Left ventricle myocardium inferior (tissue), 1 donor: ENCODE measurements around the gene CD177. TPM values are rescaled to one million over a fixed set of nuclear protein-coding genes. Genes with fewer than 3 reads are reported as not detected.
"Not testable (repeated sequence)": the region's sequence is repeated elsewhere in the genome, so short reads cannot be mapped to it uniquely, and the experiment has no call there.

Source experiments
- DNase-seq: peaks from one replicate; pipeline ENCODE4 v3.0.0-alpha.2; 2020
- H3K27ac ChIP-seq: fragments of 200-600 bp; replicated peaks from 2 replicates; pipeline ENCODE4 v1.8.0; 2021
- H3K27me3 ChIP-seq: fragments of 200-600 bp; 2 replicates; pipeline ENCODE4 v1.8.0; 2021; ENCODE audit warnings: low read depth
- H3K36me3 ChIP-seq: fragments of 200-600 bp; 2 replicates; pipeline ENCODE4 v1.8.0; 2021
- H3K4me1 ChIP-seq: fragments of 200-600 bp; 2 replicates; pipeline ENCODE4 v1.8.0; 2021
- H3K4me3 ChIP-seq: fragments of 200-600 bp; 2 replicates; pipeline ENCODE4 v1.8.0; 2021; ENCODE audit warnings: mild to moderate bottlenecking, moderate library complexity
- H3K9me3 ChIP-seq: fragments of 200-600 bp; replicated peaks from 2 replicates; pipeline ENCODE4 v1.8.0; 2021
- intact Hi-C: fragments of 100-400 bp; cut with micrococcal nuclease; formaldehyde crosslinking; loops from one replicate; pipeline ENCODE4 v1.11.0; 2022
- total RNA-seq: library from RNA; stranded (reverse); fragmentation: NEBNext Ultra II Directional; extraction: Animal tissue kit (Norgen Biotek cat#: 25700); gene quantifications from one replicate; pipeline ENCODE4 v1.2.1, GENCODE V29; 2021
- TF ChIP-seq, protein P1 (sequence below): fragments of 200-600 bp; IDR thresholded peaks from 2 replicates; pipeline ENCODE4 v1.8.0; 2021; ENCODE audit warnings: antibody characterized with exemption, mild to moderate bottlenecking, borderline replicate concordance
- donor health status: DM: no; HTN: yes; CAD: no; lungs with severe emphysema.

CD177 gene
- total RNA-seq, 1 donor from 2014 or later = 0.14 TPM

DNA sequence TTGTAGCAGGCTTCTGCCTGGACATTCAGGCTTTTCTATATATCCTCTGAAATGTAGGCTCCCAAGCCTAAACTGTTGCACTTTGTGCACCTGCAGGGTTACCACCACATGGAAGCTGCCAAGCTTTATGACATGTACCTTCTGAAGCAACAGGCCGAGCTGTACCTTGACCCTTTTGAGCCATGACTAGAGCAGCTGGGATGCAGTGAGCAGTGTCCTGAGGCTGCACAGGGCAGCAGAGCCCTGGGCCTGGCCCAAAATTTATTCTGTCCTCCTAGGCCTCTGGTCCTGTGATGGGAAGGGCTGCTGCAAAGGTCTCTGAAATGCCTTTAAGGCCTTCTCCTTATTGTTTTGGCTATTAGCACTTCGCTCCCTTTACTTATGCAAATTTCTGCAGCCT lies 23.5 kb upstream of the CD177 start:
- peaks cover 30% of the 10 kb centered on the region for H3K27me3 ChIP-seq
- H3K27ac ChIP-seq = no peak overlapping the region
- no peaks in the 10 kb centered on the region for H3K4me1 ChIP-seq
- no peaks in the 10 kb centered on the region for H3K36me3 ChIP-seq
- no peak overlapping the region for H3K4me3 ChIP-seq
- H3K9me3 ChIP-seq = no peaks in the 10 kb centered on the region
- intact Hi-C loops = no loop called here
- TF ChIP-seq, protein P1, sequence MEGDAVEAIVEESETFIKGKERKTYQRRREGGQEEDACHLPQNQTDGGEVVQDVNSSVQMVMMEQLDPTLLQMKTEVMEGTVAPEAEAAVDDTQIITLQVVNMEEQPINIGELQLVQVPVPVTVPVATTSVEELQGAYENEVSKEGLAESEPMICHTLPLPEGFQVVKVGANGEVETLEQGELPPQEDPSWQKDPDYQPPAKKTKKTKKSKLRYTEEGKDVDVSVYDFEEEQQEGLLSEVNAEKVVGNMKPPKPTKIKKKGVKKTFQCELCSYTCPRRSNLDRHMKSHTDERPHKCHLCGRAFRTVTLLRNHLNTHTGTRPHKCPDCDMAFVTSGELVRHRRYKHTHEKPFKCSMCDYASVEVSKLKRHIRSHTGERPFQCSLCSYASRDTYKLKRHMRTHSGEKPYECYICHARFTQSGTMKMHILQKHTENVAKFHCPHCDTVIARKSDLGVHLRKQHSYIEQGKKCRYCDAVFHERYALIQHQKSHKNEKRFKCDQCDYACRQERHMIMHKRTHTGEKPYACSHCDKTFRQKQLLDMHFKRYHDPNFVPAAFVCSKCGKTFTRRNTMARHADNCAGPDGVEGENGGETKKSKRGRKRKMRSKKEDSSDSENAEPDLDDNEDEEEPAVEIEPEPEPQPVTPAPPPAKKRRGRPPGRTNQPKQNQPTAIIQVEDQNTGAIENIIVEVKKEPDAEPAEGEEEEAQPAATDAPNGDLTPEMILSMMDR = no peak
- DNase-seq = no peak

DNA sequence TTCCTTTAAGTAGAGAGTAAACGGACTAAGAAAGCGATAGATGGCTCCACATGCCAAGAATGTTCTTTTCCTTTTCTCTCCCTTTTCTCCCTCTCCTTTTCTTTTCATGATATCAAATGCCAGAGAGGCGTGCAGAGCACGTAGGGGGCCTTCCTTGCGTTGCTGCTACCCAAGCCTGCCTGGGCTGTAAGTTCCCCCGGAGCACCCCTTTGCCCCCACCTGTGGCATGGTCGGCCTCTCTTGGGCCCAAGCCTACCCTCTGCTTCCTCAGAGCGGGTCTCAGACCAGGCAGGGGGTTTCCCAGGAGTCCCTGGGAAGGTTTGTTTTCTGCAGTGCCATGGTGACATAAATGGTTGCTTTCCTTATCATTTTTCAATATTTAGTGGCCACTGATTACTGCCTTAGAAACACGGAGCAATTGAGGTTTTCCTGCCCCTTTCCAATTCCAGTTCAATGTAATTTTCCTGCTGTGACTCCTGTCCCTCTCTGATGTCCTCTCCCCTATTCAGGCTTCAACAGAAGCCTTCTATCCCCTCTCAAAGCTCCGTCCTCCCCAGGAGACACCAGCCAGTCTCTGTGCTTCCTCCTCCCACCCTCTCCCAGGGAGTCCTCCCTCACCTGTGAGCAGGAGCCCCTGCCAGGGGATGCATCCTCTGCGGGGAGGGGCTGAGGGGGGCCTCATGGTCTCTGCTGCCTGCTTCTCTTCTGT lies 22.6 kb upstream of the CD177 start:
- H3K36me3 ChIP-seq = no peaks in the 10 kb centered on the region
- intact Hi-C loops = no loop called here
- no peak overlapping the region for H3K4me3 ChIP-seq
- H3K27me3 ChIP-seq = peaks cover 30% of the 10 kb centered on the region
- H3K4me1 ChIP-seq = no peaks in the 10 kb centered on the region
- H3K9me3 ChIP-seq = no peaks in the 10 kb centered on the region
- no peak for DNase-seq
- TF ChIP-seq, protein P1 = no peak
- H3K27ac ChIP-seq = no peak overlapping the region

DNA sequence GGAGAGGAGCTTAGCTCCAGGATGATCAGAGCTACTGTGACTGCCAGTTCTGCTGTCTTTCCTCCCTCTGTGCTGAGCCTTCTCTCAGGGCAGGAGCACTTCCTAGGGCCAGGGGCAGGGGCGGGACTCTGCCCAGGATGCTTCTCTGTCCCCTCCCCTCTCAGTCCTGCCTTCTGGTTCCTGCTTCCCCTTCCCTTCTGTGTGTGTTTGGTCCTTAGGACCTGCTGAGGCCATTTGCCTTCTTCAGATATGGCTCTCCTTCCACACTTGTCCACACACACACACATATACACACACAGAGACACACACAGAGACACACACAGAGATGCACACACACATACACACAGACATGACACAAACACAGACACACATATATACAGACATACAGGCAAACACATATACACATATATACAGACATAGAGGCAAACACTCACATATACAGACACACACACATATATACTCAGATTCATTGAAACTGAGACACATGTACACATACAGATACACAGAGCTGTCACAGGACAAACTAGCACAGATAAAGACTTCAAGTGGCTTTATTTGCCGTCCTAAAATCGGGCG lies 22.0 kb upstream of the CD177 start:
- no peak for DNase-seq
- intact Hi-C loops = no loop called here
- Histone ChIP-seq H3K4me3 (no peak overlapping the region), H3K27me3 (peaks cover 35% of the 10 kb centered on the region), H3K36me3 (no peaks in the 10 kb centered on the region), H3K27ac (no peak overlapping the region), H3K9me3 (no peaks in the 10 kb centered on the region), H3K4me1 (no peaks in the 10 kb centered on the region)
- TF ChIP-seq, protein P1 = no peak

DNA sequence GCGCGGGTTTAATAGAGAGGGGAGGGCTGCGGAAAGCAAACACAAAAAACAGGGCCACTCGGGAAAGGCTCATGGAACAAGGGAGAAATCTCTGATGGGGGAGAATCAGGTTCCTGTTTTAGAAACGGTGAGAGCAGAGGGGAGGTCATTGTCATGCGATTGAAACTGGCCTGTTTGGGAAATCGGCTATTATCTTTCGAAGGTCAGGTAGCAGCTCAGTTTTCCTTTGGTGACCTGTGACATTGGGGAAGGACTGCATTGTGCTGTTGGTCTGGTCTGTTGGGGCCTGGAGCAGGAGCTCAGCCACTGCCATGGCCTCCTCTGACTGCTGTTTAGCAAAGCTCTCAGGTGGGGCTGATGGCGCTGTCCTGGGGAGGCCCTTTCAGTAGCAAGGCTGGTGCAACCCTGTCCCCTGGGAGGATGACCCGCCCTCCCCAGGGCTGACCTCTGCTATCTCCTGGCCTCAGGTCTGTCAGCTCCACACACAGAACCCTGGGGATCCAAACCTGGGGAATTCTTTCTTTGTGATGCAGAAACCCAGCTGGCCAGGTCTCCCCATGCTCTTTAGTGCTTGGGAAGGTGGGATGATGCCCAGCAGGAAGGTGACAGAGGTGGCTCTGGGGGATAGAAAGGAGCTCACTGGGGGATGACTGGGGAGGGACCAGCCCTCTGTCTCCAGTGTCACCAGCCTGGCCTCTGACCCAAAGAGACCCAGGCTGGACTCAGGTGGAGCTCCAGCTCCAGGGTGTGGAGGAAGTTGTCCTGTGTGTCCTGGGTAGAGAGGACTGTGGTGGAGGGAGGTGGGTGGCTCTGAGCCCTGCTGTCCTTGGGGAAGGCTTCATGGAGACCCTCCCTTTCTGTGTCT lies 21.2 kb upstream of the CD177 start:
- intact Hi-C loops = no loop called here
- H3K27ac ChIP-seq = no peak overlapping the region
- H3K4me1 ChIP-seq = no peaks in the 10 kb centered on the region
- no peaks in the 10 kb centered on the region for H3K36me3 ChIP-seq
- peaks cover 35% of the 10 kb centered on the region for H3K27me3 ChIP-seq
- DNase-seq = no peak
- no peaks in the 10 kb centered on the region for H3K9me3 ChIP-seq
- TF ChIP-seq, protein P1 = no peak
- H3K4me3 ChIP-seq = no peak overlapping the region

DNA sequence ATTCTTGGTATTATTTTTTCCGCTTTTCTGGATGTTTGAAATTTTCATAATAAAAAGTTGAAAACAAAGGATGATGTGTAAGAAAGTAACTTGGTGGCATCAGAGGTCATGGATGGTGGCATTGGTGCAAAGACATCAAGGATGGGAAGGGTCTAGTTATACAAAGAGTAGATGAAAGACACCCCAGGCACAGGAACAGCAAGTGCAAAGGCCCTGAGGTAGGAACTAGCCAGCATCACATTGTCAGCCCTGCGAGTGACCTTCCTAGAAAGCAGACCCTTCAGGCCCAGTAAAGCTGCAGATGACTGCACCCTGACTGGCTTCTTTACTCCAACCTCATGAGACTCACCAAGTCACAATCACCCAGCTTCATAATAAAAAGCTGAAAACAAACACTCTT lies 17.0 kb upstream of the CD177 start:
- H3K36me3 ChIP-seq, H3K27ac ChIP-seq, H3K9me3 ChIP-seq, intact Hi-C loops, DNase-seq, H3K4me1 ChIP-seq, H3K4me3 ChIP-seq: not testable (repeated sequence)
- peaks cover 61% of the 10 kb centered on the region for H3K27me3 ChIP-seq

DNA sequence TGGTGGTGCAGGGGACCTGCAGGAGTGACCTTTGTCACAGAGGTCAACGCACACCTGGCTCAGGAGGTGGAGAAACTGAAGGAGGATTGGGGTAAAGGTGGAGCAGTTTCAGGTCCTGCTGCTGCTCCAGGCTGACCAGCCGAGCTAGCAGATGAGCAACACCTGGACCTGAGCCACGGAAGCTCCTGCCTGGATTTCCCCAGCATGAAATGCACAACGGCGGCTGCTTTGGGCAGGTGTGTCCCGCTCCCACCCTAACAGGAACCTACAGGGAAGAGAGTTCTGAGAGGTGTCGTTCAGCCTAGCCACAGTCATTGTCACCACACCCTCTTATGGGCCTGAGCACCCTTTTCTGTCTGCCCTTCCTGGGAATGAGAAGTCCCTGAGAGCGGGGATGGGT lies 15.7 kb upstream of the CD177 start:
- Histone ChIP-seq H3K4me1 (no peaks in the 10 kb centered on the region), H3K27me3 (peaks cover 66% of the 10 kb centered on the region), H3K4me3 (no peak overlapping the region), H3K27ac (no peak overlapping the region), H3K9me3 (no peaks in the 10 kb centered on the region), H3K36me3 (no peaks in the 10 kb centered on the region)
- TF ChIP-seq, protein P1 = no peak
- intact Hi-C loops = no loop called here
- no peak for DNase-seq
